BJ (cell line): ENCODE results near the gene KMT5B. TPM values are rescaled to one million over a fixed set of nuclear protein-coding genes. Genes with fewer than 3 reads are reported as not detected.

ENCODE experiments used
- CTCF ChIA-PET: fragments of 350-600 bp; formaldehyde crosslinking; extraction: SDS; loops from one replicate; lab custom pipeline; 2021; ENCODE audit warnings: antibody characterized with exemption, inconsistent platforms; lab: Yijun Ruan, JAX
- POLR2A ChIA-PET: fragments of 300-600 bp; sonication (Branson Sonifier 250); formaldehyde crosslinking; extraction: SDS; loops from one replicate; lab custom pipeline; 2021; ENCODE audit warnings: antibody characterized with exemption; lab: Charles Lee
- DNase-seq: peaks from one replicate; pipeline ENCODE4 v3.0.0-alpha.2; 2011; ENCODE audit warnings: low read depth
- H3K27me3 ChIP-seq: 2 replicates; pipeline ENCODE4 v1.6.0; 2011; ENCODE audit warnings: low read length; ENCODE audit not compliant: control insufficient read depth, insufficient read depth
- H3K36me3 ChIP-seq: 2 replicates; pipeline ENCODE4 v1.5.1; 2011; ENCODE audit warnings: low read length; ENCODE audit not compliant: control insufficient read depth, insufficient read depth
- H3K4me3 ChIP-seq: 2 replicates; pipeline ENCODE4 v1.5.1; 2011; ENCODE audit warnings: low read depth, mild to moderate bottlenecking, control low read depth, low read length
- CTCF ChIP-seq: IDR thresholded peaks from 2 replicates; pipeline ENCODE4 v1.5.1; 2011; ENCODE audit warnings: low read depth, mild to moderate bottlenecking, control low read depth, inconsistent platforms, low read length, moderate library complexity; ENCODE audit not compliant: insufficient read depth
- polyA plus RNA-seq: library from polyadenylated mRNA; depleted of rRNA; stranded (reverse); fragments of >200 nt; gene quantifications from 2 replicates; pipeline ENCODE4 v1.2.3, GENCODE V29; 2011

Gene KMT5B
- polyA plus RNA-seq, 1 experiment = 7.3 TPM

GRCh38 chr11:68231621-68232020 is 18.5 kb upstream of the KMT5B start:
- TF ChIP-seq CTCF = no peak
- DNase-seq = no peak
- peaks cover 5% of the 10 kb centered on the region for H3K27me3 ChIP-seq
- POLR2A ChIA-PET = no interaction called here
- no peaks in the 10 kb centered on the region for H3K36me3 ChIP-seq
- no peak overlapping the region for H3K4me3 ChIP-seq
- CTCF ChIA-PET = interaction anchor here (1.0 kb wide), 1 partner anchor 11 kb away, joined by 3 read pairs; no protein-coding TSS in a partner anchor

DNA sequence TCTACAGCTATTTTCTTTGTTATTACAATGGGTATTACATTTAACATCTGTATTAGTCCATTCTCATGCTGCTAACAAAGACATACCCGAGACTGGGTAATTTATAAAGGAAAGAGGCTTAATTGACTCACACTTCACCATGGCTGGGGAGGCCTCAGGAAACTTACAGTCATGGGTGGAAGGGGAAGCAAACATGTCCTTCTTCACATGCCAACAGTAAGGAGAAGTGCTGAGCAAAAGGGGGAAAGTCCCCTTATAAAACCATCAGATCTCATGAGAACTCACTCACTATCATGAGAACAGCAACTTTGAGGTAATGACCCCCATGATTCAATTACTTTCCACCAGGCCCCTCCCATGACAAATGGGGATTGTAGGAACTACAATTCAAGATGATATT is 16.5 kb upstream of the KMT5B start:
- no peak for TF ChIP-seq CTCF
- POLR2A ChIA-PET = no interaction called here
- CTCF ChIA-PET = no interaction called here

DNA sequence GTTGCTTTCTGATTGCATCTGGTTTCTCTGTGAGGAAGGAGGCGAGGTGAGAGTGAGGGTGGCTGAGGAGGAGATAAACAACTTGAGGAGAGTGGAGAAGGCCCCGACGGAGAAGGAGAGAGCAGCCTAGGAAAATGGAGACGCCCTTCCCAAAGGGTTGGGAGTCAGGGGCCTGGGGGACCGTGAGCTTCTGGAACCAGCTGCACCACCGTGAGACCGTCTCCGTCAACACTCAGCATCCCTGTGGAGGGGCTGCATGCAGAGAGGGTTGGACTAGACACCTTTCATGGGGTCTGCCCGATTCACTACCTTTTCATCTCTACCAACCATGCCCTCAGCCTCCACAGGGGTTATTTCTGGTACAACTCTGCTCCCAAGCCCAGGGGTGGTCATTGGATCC is 13.3 kb upstream of the KMT5B start:
- CTCF ChIA-PET = no interaction called here

More for the DNA sequence above, 16.5 kb upstream of the KMT5B start:
- Histone ChIP-seq H3K36me3 (no peaks in the 10 kb centered on the region), H3K27me3 (peaks cover 6% of the 10 kb centered on the region; the same call in 1 of the 2 replicates), H3K4me3 (no peak overlapping the region)
- no peak for DNase-seq

DNA sequence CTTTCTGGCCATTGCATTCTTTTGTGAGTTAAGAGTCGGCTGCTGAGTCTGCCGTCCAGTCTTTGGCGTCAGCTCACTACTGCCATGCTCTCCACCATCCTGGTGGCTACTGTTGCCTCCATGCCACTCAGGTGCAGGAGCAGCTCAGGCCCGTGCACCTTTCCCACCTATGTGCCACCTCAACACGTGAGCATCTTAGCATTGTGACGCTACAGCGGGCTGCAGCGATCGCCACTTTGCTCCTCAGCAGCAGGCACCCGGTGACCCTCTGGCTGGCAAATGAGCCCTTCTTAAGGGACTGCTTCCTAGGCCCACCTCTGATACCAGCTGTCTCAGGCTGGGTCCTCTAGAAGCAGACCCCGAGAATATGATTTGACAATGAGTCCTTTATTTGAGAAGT is 11.5 kb upstream of the KMT5B start:
- ChIA-PET POLR2A (no interaction called here), CTCF (no interaction called here)
- DNase-seq = no peak
- no peak overlapping the region for H3K4me3 ChIP-seq
- no peak for TF ChIP-seq CTCF
- H3K27me3 ChIP-seq = peaks cover 6% of the 10 kb centered on the region; the same call in 1 of the 2 replicates
- H3K36me3 ChIP-seq = no peaks in the 10 kb centered on the region

More for the DNA sequence above, 13.3 kb upstream of the KMT5B start:
- Histone ChIP-seq H3K27me3 (peaks cover 6% of the 10 kb centered on the region; the same call in 1 of the 2 replicates), H3K4me3 (no peak overlapping the region), H3K36me3 (no peaks in the 10 kb centered on the region)
- POLR2A ChIA-PET = no interaction called here
- no peak for DNase-seq
- no peak for TF ChIP-seq CTCF

- no peaks in the 10 kb centered on the region for H3K36me3 ChIP-seq
- no peak for TF ChIP-seq CTCF
- DNase-seq = no peak
- ChIA-PET POLR2A (no interaction called here), CTCF (interaction anchor here (0.9 to 1.2 kb wide), 2 partner anchors 14 to 35 kb away, joined by 3 read pairs; no protein-coding TSS in a partner anchor)
- peaks cover 5% of the 10 kb centered on the region; the same call in 1 of the 2 replicates for H3K27me3 ChIP-seq
- H3K4me3 ChIP-seq = no peak overlapping the region
Measured at GRCh38 chr11:68223275-68223674, 10.2 kb upstream of the KMT5B start.
